NCI-H446 treated with DMSO at 0.1 percent for 48 hours (cell line): Measurements from ENCODE around the gene ATP5F1D.
A peak's percentile ranks its signal among the peaks of the same experiment; 100 is the strongest.

Source experiments
- DNase-seq: peaks from one replicate; lab custom pipeline; 2025; lab: John Stamatoyannopoulos, UW

Gene ATP5F1D

GRCh38 chr19:1283207-1283916 is 41.8 kb downstream of the ATP5F1D start:
- no peak for DNase-seq

- DNase-seq = no peak
These were observed 42.4 kb downstream of the ATP5F1D start for GRCh38 chr19:1283917-1284292.

- DNase-seq = no peak
These were observed 42.9 kb downstream of the ATP5F1D start for GRCh38 chr19:1284293-1284978.

- DNase-seq = no peak
These were observed 43.6 kb downstream of the ATP5F1D start for GRCh38 chr19:1284979-1285736.

- DNase-seq = no peak
These were observed 44.3 kb downstream of the ATP5F1D start, which contains the start of gene EFNA2 for GRCh38 chr19:1285737-1286360. EFNA2 (plus strand) TSS chr19:1285873; CDS start chr19:1286169, 296 bp downstream.

GRCh38 chr19:1286487-1287353 is 45.2 kb downstream of the ATP5F1D start:
- DNase-seq = no peak

- no peak for DNase-seq
These were observed 46.0 kb downstream of the ATP5F1D start for GRCh38 chr19:1287354-1288225.

GRCh38 chr19:1288226-1288612 is 46.7 kb downstream of the ATP5F1D start:
- DNase-seq = no peak

GRCh38 chr19:1288833-1289685 is 47.5 kb downstream of the ATP5F1D start:
- no peak for DNase-seq

- no peak for DNase-seq
These were observed 48.1 kb downstream of the ATP5F1D start for GRCh38 chr19:1289686-1290025.

- no peak for DNase-seq
These were observed 48.7 kb downstream of the ATP5F1D start for GRCh38 chr19:1290196-1290702.

GRCh38 chr19:1290703-1291651 is 49.4 kb downstream of the ATP5F1D start:
- DNase-seq = no peak

GRCh38 chr19:1291761-1292418 is 50.3 kb downstream of the ATP5F1D start:
- DNase-seq = peak; percentile 36

- no peak for DNase-seq
These were observed 51.0 kb downstream of the ATP5F1D start for GRCh38 chr19:1292419-1293151.

- no peak for DNase-seq
These were observed 52.4 kb downstream of the ATP5F1D start for GRCh38 chr19:1293782-1294604.
